ENCODE results near the gene MYO3B. TPM values are rescaled to one million over a fixed set of nuclear protein-coding genes. Genes with fewer than 3 reads are reported as not detected.
"Not testable (repeated sequence)": the region's sequence is repeated elsewhere in the genome, so short reads cannot be mapped to it uniquely, and the experiment has no call there.

Gene MYO3B
- total and polyA plus RNA-seq, 12 donors: 0.04 to 0.11 (median 0.06) TPM; not detected in 8

DNA sequence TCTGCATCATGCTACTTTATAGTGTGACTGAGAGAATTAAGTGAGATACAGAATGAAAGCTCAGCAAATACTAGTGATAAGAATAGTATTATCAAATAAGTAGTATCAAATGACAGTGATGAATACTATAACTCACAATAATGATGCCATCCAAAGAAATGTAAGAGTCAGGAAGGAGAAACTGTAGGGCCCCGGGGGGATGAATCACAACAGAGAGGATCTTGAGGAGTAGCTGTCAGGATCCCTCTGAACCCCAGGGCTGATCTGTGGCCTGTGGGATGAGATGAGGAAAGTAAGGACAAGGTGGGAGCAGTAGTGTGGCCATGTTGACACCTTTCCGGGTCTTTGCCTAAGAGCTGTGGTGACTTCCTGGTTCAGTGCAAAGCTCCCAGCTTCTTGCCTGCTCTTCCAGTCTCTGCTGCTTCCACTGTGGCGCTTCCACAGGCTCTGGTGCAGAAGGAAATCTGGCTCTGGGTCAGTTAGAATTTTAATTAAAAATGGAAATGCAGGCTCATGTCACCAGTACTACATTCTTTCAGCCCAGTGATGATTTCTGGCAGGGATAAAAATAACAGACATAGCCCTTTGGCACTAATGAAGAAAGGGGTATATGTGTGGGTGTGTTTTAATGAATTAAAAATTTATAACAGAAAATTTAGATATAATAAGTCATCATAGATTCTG is 166.9 kb downstream of the MYO3B start:
- no peak overlapping the region for H3K27ac ChIP-seq
- no peak for TF ChIP-seq POLR2A (IDR thresholded peaks at IDR 0.05)
- TF ChIP-seq, protein P1, sequence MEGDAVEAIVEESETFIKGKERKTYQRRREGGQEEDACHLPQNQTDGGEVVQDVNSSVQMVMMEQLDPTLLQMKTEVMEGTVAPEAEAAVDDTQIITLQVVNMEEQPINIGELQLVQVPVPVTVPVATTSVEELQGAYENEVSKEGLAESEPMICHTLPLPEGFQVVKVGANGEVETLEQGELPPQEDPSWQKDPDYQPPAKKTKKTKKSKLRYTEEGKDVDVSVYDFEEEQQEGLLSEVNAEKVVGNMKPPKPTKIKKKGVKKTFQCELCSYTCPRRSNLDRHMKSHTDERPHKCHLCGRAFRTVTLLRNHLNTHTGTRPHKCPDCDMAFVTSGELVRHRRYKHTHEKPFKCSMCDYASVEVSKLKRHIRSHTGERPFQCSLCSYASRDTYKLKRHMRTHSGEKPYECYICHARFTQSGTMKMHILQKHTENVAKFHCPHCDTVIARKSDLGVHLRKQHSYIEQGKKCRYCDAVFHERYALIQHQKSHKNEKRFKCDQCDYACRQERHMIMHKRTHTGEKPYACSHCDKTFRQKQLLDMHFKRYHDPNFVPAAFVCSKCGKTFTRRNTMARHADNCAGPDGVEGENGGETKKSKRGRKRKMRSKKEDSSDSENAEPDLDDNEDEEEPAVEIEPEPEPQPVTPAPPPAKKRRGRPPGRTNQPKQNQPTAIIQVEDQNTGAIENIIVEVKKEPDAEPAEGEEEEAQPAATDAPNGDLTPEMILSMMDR (IDR thresholded peaks at IDR 0.05): no peak
- H3K36me3 ChIP-seq (replicated peaks in 1 of 2): no peaks in the 10 kb centered on the region
- DNase-seq: no peak
- no peaks in the 10 kb centered on the region for H3K27me3 ChIP-seq
- no peak overlapping the region for H3K4me3 ChIP-seq
- H3K4me1 ChIP-seq (replicated peaks in 1 of 2): no peaks in the 10 kb centered on the region
- H3K9me3 ChIP-seq (replicated peaks in 1 of 3): no peaks in the 10 kb centered on the region
- 71 to 91% (median 84%) methylated on average over 3 of the region's 3 CpGs for WGBS, 4 donors
- intact Hi-C loops (cut with DNase I): no loop called here

DNA sequence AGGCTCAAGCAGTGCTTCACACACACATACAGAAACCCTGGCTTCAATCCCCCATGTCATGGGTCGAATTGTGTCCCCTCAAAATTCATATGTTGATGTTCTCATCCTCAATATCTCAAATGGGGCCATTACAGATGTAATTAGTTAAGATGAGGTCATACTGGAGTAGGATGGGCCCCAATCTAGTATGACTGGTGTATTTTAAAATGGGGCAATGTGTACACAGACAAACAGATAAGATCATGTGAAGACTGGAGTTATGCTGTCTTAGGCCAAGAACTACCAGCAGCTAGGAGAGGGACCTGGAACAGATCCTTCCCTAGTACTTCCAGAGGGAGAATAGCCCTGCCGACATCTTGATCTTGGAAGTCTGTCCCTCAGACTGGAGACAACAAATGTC is 167.7 kb downstream of the MYO3B start:
- Histone ChIP-seq H3K36me3 (replicated peaks in 1 of 2) (no peaks in the 10 kb centered on the region), H3K4me3 (no peak overlapping the region), H3K9me3 (replicated peaks in 1 of 3) (no peaks in the 10 kb centered on the region), H3K4me1 (replicated peaks in 1 of 2) (no peaks in the 10 kb centered on the region), H3K27ac (no peak overlapping the region), H3K27me3 (no peaks in the 10 kb centered on the region)
- intact Hi-C loops (cut with DNase I): no loop called here
- TF ChIP-seq, protein P1 (IDR thresholded peaks at IDR 0.05): no peak
- no peak for TF ChIP-seq POLR2A (IDR thresholded peaks at IDR 0.05)
- no peak for DNase-seq
- WGBS, 4 donors: 61 to 88% (median 85%) methylated on average over 2 of the region's 2 CpGs

DNA sequence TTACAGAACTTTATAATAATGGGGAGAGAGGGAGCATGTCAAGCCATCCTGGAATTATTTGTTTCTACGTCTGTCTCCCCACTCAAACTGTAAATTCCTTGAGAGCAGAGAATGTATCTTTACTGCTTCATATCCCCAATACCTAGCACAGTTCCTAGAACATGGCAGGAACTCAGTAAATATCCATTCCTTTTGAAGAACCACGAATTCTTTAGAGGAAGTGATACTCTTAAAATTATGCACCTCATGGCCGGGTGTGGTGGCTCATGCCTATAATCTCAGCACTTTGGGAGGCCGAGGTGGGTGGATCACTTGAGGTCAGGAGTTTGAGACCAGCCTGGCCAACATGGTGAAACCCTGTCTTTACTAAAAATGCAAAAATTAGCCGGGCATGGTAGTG is 171.3 kb downstream of the MYO3B start:
- 60 to 76% (median 61%) methylated on average over 5 of the region's 5 CpGs for WGBS, 4 donors
- intact Hi-C loops (cut with DNase I); H3K27me3 ChIP-seq; H3K9me3 ChIP-seq (replicated peaks in 1 of 3); H3K4me3 ChIP-seq; H3K4me1 ChIP-seq (replicated peaks in 1 of 2); H3K36me3 ChIP-seq (replicated peaks in 1 of 2); DNase-seq; H3K27ac ChIP-seq: not testable (repeated sequence)

DNA sequence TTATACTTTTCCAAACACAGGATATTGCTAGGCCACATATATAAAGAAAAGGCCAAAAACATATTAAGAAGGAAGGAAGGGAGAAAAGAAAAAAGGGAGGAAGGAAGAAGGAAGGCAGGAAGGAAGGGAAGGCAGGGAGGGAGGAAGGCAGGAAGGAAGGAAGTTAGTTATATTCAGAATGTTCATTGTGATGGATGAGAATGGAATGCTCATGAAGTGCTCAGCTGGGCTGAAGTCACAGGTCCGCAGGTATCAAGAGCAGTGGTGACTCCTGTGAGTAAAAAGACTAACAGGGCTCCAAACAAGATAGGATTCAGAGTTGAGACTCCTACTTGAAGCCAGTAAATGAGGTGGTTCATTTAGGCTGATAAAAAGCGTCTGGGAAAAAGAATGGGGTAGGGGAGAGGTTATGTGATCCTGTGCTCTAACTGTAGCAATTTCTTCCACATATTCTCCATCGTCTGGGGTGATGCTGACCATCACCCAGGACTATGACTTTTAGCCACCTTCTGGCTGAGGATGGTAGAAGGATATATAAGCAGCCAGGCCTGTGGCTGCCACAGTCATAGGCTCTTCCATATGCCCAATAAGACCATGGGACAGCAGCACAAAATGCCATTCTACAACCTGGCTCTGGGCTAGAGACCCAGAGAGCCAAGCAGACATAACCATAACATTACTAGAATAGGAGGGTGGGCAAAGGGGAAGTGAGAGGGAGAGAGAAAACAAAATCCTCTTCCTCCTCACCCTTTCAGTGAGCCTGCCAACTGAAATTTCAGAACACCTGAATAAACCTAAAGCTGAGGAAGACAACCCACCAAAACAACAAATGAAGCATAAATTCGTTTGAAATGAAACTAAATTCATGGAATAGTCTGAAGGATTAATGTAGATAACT is 173.2 kb downstream of the MYO3B start:
- no peaks in the 10 kb centered on the region for H3K4me1 ChIP-seq (replicated peaks in 1 of 2)
- TF ChIP-seq POLR2A (IDR thresholded peaks at IDR 0.05): no peak
- TF ChIP-seq, protein P1 (IDR thresholded peaks at IDR 0.05): no peak
- WGBS, 4 donors: 63 to 75% (median 69%) methylated on average over 4 of the region's 4 CpGs

More for the DNA sequence above, 173.2 kb downstream of the MYO3B start:
- H3K27me3 ChIP-seq: no peaks in the 10 kb centered on the region
- H3K4me3 ChIP-seq: no peak overlapping the region
- no peak for DNase-seq
- H3K9me3 ChIP-seq (replicated peaks in 1 of 3): no peaks in the 10 kb centered on the region
- intact Hi-C loops (cut with DNase I): no loop called here
- no peak overlapping the region for H3K27ac ChIP-seq
- no peaks in the 10 kb centered on the region for H3K36me3 ChIP-seq (replicated peaks in 1 of 2)
